ENCODE measurements around the gene TNRC6A.
"Not testable (repeated sequence)": the region's sequence is repeated elsewhere in the genome, so short reads cannot be mapped to it uniquely, and the experiment has no call there.

TNRC6A gene

DNA sequence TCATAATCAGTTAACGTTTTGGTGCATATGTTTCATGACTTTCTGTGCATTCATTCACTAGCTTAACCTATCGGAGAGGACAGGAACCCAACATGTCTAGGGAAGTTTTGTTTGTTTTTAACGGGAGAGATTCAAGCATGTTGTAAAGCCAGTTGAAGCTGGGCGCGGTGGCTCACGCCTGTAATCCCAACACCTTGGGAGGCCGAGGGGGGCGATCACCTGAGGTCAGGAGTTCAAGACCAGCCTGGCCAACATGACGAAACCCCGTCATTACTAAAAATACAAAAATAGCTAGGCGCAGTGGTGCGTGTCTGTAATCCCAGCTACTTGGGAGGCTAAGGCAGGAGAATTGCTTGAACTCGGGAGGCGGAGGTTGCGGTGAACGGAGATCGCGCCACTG is 1.4 kb upstream of the TNRC6A start:
- no peak for DNase-seq (ENCODE audit: low read depth in 3 of 3)

DNA sequence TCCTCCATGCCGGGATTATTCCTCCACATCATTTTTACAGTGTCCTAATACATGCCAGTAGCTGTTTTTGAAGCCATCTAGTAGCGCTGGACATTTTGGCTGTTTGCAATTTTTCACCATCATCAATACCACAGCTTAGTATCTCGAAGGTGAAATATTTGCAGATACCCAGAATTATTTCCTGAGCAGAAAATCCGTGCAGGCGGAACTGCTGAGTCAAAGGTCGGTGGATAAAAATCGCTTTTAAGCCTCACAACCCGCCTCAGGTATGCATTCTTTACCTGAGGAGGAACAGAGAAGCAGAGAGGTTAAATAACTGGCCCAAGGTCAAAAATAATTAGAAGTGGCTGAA is 584 bp upstream of the TNRC6A start:
- DNase-seq (ENCODE audit: low read depth in 3 of 3): no peak

DNA sequence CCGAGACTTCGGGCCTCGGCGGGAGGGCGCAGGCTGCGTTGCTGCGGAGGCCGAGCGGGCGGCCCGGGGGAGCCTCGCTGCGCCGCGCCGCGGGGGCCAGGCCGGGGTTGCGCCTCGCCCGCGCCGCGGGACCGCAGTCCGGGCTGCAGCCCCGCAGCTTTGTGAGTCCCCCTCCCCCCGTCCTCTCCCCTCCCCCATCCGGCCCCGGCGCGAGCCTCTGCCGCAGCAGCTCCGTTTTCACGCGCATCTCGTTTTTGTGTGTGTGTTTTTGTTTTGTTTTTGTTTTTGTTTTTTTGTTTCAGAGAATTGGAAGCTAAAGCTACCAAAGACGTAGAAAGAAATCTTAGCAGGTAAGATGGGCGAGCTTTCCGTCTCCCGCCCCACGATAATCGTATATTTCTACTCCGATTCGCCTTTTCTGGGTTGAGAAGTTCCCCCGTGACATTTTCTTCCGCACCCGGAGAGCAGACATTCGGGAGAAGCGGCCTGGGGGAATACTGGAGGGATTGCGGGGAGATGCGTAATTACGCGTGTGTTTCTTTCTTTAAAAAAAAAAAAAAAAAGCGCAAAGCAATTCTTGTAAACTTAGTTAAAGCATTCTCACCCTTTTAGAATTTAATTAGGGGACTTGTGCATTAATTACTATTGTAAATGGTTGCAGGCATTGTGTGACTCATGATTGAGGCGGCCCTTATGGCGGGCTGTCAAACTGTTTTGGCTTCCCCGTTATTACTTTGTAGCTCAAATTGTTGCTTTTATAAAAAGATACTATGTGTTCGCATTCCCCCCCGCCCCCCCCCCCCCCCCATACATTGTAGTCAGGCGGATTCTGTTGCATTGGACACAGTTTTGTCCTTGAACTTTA is 732 bp downstream of the TNRC6A start:
- peak in 1 of 3 experiments; percentile 24 for DNase-seq (ENCODE audit: low read depth in 3 of 3)

DNA sequence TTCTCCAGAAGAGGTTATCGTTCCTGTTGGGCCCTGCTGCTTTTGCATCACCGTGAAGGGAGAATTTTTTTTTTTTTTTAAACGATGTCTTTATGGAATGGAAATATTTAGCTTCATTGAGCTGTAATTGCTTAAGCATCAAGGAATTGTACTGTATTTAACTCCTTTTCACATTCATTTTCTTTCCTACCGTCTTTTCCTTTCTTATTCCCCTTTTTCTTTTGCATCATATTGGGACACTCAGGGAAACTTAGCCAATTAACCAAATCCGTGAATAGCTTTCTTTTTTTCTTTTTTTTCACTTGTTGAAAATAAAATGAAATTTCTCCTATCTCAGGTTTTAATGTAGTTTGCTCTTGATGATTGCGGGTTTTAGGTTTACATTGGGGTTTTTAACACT is 1.5 kb downstream of the TNRC6A start:
- no peak for DNase-seq (ENCODE audit: low read depth in 3 of 3)

DNA sequence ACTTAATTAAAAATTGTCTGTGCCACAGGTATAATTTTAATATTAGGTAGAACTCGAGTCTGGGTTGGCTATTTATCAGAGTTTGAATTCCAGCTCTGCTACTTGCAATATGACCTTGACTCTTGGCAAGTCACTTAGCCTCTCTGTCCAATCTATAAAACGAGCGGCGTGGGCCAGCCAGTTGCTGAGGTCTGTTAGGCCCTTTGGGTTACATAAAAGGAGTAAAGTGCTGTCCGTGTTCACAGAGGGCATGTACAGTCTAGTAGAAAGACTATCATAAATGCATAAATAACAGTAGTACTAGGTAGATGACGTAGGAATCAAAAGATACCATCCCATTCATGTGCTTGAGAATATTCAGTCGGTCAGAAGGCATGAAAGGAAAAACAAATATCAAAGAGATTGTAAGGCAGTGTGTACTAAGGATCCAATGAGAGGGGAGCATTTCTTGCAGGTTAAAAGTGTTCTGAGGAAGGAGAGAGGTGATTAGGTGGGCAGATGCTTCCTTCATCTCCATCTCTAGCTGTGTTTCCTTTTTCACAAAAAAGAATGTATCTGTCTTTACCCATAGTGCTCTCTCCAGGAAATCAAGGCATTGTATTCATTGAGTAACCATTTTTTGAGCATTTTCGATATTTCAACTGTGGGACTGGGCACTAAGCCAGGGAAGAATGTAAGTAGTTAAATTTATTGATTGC is 2.4 kb downstream of the TNRC6A start:
- no peak for DNase-seq (ENCODE audit: low read depth in 3 of 3)

GRCh38 chr16:24734382-24734781 is 4.9 kb downstream of the TNRC6A start:
- no peak for DNase-seq (ENCODE audit: low read depth in 3 of 3)

- DNase-seq (ENCODE audit: low read depth in 3 of 3): no peak
These were observed 7.3 kb downstream of the TNRC6A start for GRCh38 chr16:24736758-24737157.

GRCh38 chr16:24737391-24737871 is 8.0 kb downstream of the TNRC6A start:
- DNase-seq (ENCODE audit: low read depth in 3 of 3): no peak

DNA sequence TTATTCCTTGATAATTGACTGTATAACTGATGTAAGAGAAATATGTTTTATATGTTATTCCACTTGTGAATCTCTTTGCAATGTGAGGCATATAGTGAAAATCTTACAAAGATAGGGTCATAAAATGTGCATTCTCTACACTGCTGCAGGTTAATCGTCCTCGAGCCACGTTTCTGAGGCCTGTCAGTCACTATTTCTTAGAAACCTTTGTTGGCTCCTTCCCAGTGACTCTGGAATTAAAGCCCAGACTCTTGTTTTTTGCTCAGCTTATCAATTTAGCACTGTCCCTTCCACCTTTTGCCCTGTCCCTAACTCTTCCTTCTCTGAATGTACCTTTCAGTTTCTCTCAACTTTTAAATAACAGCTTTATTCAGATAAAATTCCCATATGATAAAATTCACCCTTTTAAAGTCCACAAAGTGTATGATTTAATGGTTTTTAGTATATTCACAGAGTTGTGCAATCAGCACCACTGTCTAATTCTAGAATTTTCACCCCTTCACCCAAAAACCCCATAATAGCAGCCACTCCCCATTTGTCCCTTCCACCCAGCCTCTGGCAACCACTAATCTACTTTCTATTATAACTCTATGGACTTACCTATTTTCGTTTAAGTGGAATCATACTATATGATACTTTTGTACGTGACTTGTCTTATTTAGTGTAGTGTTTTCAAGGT is 8.6 kb downstream of the TNRC6A start:
- DNase-seq (ENCODE audit: low read depth in 3 of 3): no peak

- no peak for DNase-seq (ENCODE audit: low read depth in 3 of 3)
These were observed 9.4 kb downstream of the TNRC6A start for GRCh38 chr16:24738895-24739294.

DNA sequence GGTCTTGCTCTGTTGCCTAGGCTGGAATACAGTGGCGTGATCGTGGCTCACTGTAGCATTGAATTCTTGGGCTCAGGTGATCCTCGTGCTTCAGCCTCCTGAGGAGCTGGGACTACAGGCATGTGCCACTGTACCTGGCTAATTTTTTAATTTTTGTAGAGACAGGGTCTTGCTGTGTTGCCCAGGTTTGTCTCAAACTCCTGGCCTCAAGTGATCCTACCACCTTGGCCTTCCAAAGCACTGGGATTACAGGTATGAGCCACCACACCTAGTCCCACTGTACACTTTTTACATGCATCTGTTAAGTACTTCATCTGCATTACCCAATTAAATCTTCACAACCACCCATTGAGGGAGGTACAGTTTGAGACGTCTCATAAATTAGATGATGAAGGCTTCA is 12.4 kb downstream of the TNRC6A start:
- DNase-seq (ENCODE audit: low read depth in 3 of 3): no peak

DNA sequence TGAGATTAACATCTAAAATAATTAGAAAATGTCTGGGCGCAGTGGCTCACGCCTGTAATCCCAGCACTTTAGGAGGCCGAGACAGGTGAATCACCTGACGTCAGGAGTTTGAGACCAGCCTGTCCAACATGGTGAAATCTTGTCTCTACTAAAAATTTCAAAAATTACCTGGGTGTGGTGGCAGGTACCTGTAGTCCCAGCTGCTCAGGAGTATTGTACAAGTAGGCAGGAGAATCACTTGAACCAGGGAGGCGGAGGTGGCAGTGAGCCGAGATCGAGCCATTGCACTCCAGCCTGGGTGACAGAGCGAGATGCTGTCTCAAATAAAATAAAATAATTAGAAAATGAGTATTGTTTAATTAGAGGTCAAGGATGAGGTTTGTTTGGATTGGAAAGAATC is 13.2 kb downstream of the TNRC6A start:
- DNase-seq (ENCODE audit: low read depth in 3 of 3): not testable (repeated sequence)

DNA sequence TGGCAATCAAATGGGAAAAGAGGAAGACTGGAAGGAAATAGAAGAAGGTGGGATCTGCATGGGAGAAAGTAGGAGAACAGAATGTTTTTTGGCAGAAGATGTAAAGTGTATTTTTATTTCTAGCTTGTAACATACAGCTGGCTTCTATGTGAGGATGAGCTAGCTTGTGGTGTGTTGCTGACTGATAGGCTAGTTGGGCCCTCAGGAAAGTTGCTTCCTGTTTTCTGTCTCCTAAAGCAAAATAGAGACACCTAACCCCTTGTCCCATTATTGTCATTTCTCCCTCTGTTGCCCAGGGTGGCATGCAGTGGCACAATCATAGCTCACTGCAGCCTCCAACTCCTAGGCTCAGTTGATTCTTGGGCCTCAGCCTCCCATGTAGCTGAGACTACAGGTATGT is 15.9 kb downstream of the TNRC6A start:
- no peak for DNase-seq (ENCODE audit: low read depth in 3 of 3)

DNA sequence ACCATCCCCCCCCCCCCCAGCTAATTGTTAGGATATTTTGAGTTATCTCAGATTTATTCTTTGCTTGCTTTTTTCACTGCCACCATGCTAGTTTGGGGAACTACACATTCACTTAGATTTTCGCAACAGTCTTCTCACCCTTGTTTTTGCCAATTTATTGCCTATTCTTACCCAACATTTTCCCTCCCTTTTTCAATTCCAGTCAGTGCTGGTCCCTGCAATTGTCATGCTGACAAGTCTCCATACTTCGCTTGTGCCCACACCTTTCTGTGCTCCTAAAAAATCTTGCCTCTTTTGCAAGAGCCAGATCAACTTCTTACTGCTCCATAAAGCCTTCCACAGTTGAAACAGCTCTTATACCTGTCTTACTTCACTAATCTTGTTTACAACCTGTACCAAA is 16.3 kb downstream of the TNRC6A start:
- no peak for DNase-seq (ENCODE audit: low read depth in 3 of 3)

DNA sequence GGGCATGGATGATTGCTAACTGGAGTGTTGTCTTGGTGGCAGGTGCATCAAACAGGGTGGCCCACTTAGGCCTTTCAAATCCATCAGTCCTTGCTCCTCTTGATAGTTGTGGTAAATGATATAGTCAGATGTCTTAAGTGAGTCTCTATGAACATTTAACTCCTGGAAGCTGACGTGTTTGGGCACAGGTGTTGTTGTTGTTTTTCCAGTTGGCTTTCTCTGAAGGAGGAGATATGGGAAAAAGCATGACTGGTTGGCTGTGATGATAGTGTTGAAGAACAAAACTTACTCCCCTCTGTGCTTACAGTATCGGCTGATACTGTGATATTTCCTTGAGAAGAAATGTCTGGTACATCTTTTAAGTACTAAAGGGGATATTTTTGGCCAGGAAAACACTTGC is 18.0 kb downstream of the TNRC6A start:
- DNase-seq (ENCODE audit: low read depth in 3 of 3): no peak

GRCh38 chr16:24748242-24748641 is 18.8 kb downstream of the TNRC6A start:
- DNase-seq (ENCODE audit: low read depth in 3 of 3): no peak

DNA sequence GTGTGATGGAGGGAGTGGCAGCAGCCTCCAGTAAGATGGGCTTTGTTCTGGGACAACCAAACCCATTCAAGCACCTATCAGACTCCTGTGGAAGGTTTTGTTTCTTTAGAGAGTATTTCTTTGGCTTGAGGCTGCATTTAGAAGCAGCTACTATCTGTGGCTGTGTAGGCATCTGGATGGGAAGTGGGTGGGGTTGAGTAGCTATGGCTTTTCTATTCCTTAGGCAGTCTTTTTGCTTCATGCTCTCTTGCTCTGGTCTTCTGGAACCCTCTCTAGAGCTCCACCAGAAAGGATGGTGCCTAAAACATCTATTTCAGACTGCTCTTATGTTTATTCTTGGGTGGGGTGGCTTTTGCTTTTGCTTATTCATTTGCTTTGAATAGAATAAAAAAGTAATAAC is 19.9 kb downstream of the TNRC6A start:
- DNase-seq (ENCODE audit: low read depth in 3 of 3): no peak

GRCh38 chr16:24749872-24750271 is 20.4 kb downstream of the TNRC6A start:
- DNase-seq (ENCODE audit: low read depth in 3 of 3): not testable (repeated sequence)

DNA sequence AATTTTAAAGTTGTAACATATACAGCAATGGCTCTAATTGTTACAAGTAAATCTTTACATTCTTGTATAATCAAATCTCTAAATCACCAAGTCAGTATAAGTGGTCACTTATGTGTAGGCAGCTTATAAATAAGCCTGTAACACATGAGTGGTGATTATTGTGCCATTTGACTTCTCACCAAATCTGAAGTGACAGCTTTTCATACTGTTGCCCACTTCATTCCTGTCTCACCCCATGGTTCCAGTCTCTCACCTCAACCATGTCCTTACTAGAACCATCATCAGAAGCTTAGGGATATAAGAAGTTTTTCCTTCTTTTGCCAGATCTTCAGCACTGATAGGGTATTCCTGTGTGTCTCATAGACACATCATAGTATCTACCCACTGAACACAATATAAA is 23.5 kb downstream of the TNRC6A start:
- DNase-seq (ENCODE audit: low read depth in 3 of 3): no peak

DNA sequence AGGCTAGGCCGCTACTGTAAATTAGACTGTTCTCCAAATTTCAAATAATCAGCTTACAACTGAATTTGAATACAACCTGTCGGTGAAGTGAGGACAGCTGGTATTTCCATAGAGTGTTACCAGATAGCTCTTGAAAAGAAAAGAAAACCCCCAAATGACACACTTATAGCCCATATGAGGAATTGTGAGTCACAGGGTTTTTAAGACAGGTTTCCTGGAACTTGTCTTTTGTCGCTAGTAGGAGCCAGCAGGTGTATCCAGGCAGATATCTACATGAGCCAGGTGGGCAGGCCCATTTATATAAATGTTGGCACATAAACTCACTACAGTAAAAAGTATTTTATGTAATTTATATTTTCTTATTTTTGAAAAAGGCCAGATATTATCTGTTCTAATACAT is 24.0 kb downstream of the TNRC6A start:
- DNase-seq (ENCODE audit: low read depth in 3 of 3): peak in 2 of 3 experiments; percentile 8 to 9

GRCh38 chr16:24754543-24754942 is 25.1 kb downstream of the TNRC6A start:
- DNase-seq (ENCODE audit: low read depth in 3 of 3): no peak

DNA sequence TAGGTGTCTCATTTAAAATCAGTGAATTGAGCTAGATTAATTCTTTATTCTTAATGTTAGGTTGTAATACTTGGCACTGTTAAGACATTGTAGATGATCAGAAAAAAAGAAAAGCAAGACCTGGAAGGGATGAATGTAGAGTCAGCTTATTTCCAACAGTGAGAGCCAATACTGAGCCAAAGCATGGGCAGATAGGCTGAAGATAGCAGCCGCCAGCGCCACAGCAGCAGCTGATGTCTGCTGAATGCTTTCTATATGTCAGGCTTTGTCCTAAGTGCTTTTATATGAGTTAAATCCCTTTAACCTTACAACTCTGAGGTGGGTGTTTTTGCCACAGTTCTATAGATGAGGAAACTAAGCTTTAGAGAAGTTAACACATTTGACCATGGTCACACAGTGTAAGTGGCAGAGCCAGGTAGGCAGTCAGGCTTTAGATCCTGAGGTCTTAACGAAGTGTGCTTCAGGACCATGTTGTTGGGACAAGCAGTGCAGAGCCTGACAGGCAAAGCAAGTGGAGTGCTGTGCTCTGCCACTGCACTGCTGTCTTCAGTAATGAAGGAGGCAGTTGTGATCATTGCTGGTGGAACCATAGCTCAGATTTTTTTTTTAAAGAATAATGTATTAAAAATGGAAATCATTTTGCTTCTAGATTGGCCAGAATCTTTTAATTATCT is 25.9 kb downstream of the TNRC6A start:
- DNase-seq (ENCODE audit: low read depth in 3 of 3): no peak
